HEK293T (cell line): ENCODE measurements around the gene MRPS5.

Experiments used
- BHLHE40 ChIP-seq: fragments of 450-650 bp; IDR thresholded peaks from 2 replicates; pipeline ENCODE4 v1.6.1; 2016; ENCODE audit warnings: mild to moderate bottlenecking, moderate library complexity, borderline replicate concordance
- ELF4 ChIP-seq: fragments of 450-650 bp; IDR thresholded peaks from 2 replicates; pipeline ENCODE4 v1.6.1; 2017; ENCODE audit warnings: antibody characterized with exemption
- FOXK2 ChIP-seq: fragments of 450-650 bp; IDR thresholded peaks from 2 replicates; pipeline ENCODE4 v1.6.1; 2016; ENCODE audit warnings: mild to moderate bottlenecking
- SP1 ChIP-seq: fragments of 450-650 bp; IDR thresholded peaks from 2 replicates; pipeline ENCODE4 v1.6.1; 2017
- SUZ12 ChIP-seq: fragments of 450-650 bp; IDR thresholded peaks from 2 replicates; pipeline ENCODE4 v1.6.1; 2016; ENCODE audit warnings: mild to moderate bottlenecking
- TARDBP ChIP-seq: fragments of 450-650 bp; IDR thresholded peaks from 2 replicates; pipeline ENCODE4 v1.6.1; 2016
- TF ChIP-seq, protein P1 (sequence below): fragments of 450-650 bp; IDR thresholded peaks from 2 replicates; pipeline ENCODE4 v1.6.1; 2016

GRCh38 chr2:95037384-95037839 lies 84.2 kb downstream of the MRPS5 start:
- TF ChIP-seq, protein P1, sequence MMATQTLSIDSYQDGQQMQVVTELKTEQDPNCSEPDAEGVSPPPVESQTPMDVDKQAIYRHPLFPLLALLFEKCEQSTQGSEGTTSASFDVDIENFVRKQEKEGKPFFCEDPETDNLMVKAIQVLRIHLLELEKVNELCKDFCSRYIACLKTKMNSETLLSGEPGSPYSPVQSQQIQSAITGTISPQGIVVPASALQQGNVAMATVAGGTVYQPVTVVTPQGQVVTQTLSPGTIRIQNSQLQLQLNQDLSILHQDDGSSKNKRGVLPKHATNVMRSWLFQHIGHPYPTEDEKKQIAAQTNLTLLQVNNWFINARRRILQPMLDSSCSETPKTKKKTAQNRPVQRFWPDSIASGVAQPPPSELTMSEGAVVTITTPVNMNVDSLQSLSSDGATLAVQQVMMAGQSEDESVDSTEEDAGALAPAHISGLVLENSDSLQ = no peak
- TF ChIP-seq TARDBP (no peak), SUZ12 (no peak), SP1 (no peak), BHLHE40 (no peak), ELF4 (no peak), FOXK2 (no peak)
